Putamen (tissue), 1 donor: ENCODE data around the gene RNF220.

Experiments used
- DNase-seq: peaks from one replicate; pipeline ENCODE4 v3.0.0-alpha.2; 2016; ENCODE audit warnings: low spot score

The RNF220 gene

GRCh38 chr1:44610527-44611148 is 205.6 kb downstream of the RNF220 start:
- no peak for DNase-seq

- no peak for DNase-seq
Observed at GRCh38 chr1:44611419-44611818, 206.4 kb downstream of the RNF220 start.

GRCh38 chr1:44611866-44612265 is 206.8 kb downstream of the RNF220 start:
- DNase-seq: no peak

GRCh38 chr1:44613941-44614340 is 208.9 kb downstream of the RNF220 start:
- no peak for DNase-seq

- DNase-seq: no peak
Observed at GRCh38 chr1:44616284-44616990, 211.4 kb downstream of the RNF220 start.

- no peak for DNase-seq
Observed at GRCh38 chr1:44616991-44617702, 212.1 kb downstream of the RNF220 start.

- no peak for DNase-seq
Observed at GRCh38 chr1:44617703-44618029, 212.6 kb downstream of the RNF220 start.

- no peak for DNase-seq
Observed at GRCh38 chr1:44619261-44619900, 214.3 kb downstream of the RNF220 start.

GRCh38 chr1:44620072-44620471 is 215.0 kb downstream of the RNF220 start:
- no peak for DNase-seq

- no peak for DNase-seq
Observed at GRCh38 chr1:44621841-44622286, 216.8 kb downstream of the RNF220 start.

- no peak for DNase-seq
Observed at GRCh38 chr1:44624268-44624901, 219.3 kb downstream of the RNF220 start.

GRCh38 chr1:44625348-44625747 is 220.3 kb downstream of the RNF220 start:
- no peak for DNase-seq

- no peak for DNase-seq
Observed at GRCh38 chr1:44628962-44629756, 224.1 kb downstream of the RNF220 start.

GRCh38 chr1:44630116-44630515 is 225.1 kb downstream of the RNF220 start:
- no peak for DNase-seq

- DNase-seq: no peak
Observed at GRCh38 chr1:44631333-44631646, 226.2 kb downstream of the RNF220 start.

GRCh38 chr1:44631647-44632539 is 226.8 kb downstream of the RNF220 start:
- peak; percentile 76 for DNase-seq

- DNase-seq: no peak
Observed at GRCh38 chr1:44632598-44632997, 227.5 kb downstream of the RNF220 start.

GRCh38 chr1:44634606-44635189 is 229.6 kb downstream of the RNF220 start:
- no peak for DNase-seq

- DNase-seq: no peak
Observed at GRCh38 chr1:44635439-44635838, 230.4 kb downstream of the RNF220 start.

- DNase-seq: no peak
Observed at GRCh38 chr1:44636083-44636687, 231.1 kb downstream of the RNF220 start.
